ENCODE measurements around the gene C2CD2L.
"Not testable (repeated sequence)": the region's sequence is repeated elsewhere in the genome, so short reads cannot be mapped to it uniquely, and the experiment has no call there.

C2CD2L gene

GRCh38 chr11:119093942-119094815 lies 13.0 kb upstream of the C2CD2L start:
- no peak for DNase-seq (ENCODE audit: low spot score)

- DNase-seq (ENCODE audit: low spot score): peak; percentile 77
Observed at GRCh38 chr11:119094816-119095065, 12.4 kb upstream of the C2CD2L start.

- DNase-seq (ENCODE audit: low spot score): peak; percentile 99
Observed at GRCh38 chr11:119095066-119095880, 11.9 kb upstream of the C2CD2L start.

GRCh38 chr11:119099711-119100110 lies 7.4 kb upstream of the C2CD2L start:
- no peak for DNase-seq (ENCODE audit: low spot score)

GRCh38 chr11:119100246-119100970 lies 6.7 kb upstream of the C2CD2L start:
- DNase-seq (ENCODE audit: low spot score): peak; percentile 80

- DNase-seq (ENCODE audit: low spot score): no peak
Observed at GRCh38 chr11:119100994-119101758, 6.0 kb upstream of the C2CD2L start.

- peak; percentile 99 for DNase-seq (ENCODE audit: low spot score)
Observed at GRCh38 chr11:119101759-119102423, 5.3 kb upstream of the C2CD2L start, which contains the start of gene DPAGT1. TSS of gene DPAGT1 (minus strand) at chr11:119101853. CDS start at chr11:119101655, 198 bp downstream.

- not testable (repeated sequence) for DNase-seq (ENCODE audit: low spot score)
Observed at GRCh38 chr11:119103161-119103664, 3.9 kb upstream of the C2CD2L start.

- DNase-seq (ENCODE audit: low spot score): no peak
Observed at GRCh38 chr11:119103793-119104192, 3.4 kb upstream of the C2CD2L start.

GRCh38 chr11:119107538-119108145 lies 498 bp downstream of the C2CD2L start:
- no peak for DNase-seq (ENCODE audit: low spot score)

- peak; percentile 84 for DNase-seq (ENCODE audit: low spot score)
Observed at GRCh38 chr11:119108146-119108856, 1.2 kb downstream of the C2CD2L start.

GRCh38 chr11:119108857-119109221 lies 1.7 kb downstream of the C2CD2L start:
- DNase-seq (ENCODE audit: low spot score): no peak

- DNase-seq (ENCODE audit: low spot score): no peak
Observed at GRCh38 chr11:119109843-119110242, 2.7 kb downstream of the C2CD2L start.

GRCh38 chr11:119110439-119110838 lies 3.3 kb downstream of the C2CD2L start:
- DNase-seq (ENCODE audit: low spot score): no peak

- no peak for DNase-seq (ENCODE audit: low spot score)
Observed at GRCh38 chr11:119111361-119111925, 4.3 kb downstream of the C2CD2L start.

GRCh38 chr11:119112314-119113020 lies 5.3 kb downstream of the C2CD2L start:
- no peak for DNase-seq (ENCODE audit: low spot score)

- no peak for DNase-seq (ENCODE audit: low spot score)
Observed at GRCh38 chr11:119113716-119114115, 6.6 kb downstream of the C2CD2L start.

GRCh38 chr11:119114351-119114750 lies 7.2 kb downstream of the C2CD2L start:
- DNase-seq (ENCODE audit: low spot score): no peak

Measured in SW480 (cell line).